Measurements from ENCODE around the gene SUB1.

- TF ChIP-seq CTCF (IDR thresholded peaks at IDR 0.05) (no peak), POLR2AphosphoS5 (IDR thresholded peaks at IDR 0.05) (no peak)
Observed at GRCh38 chr5:32600054-32600622, 14.8 kb downstream of the SUB1 start.
